Activated naive CD4-positive, alpha-beta T cell treated with anti-CD3 and anti-CD28 coated beads for 36 hours (primary cell): Measurements from ENCODE around the gene PTBP3. TPM values are rescaled to one million over a fixed set of nuclear protein-coding genes. Genes with fewer than 3 reads are reported as not detected.
"Not testable (repeated sequence)": the region's sequence is repeated elsewhere in the genome, so short reads cannot be mapped to it uniquely, and the experiment has no call there.

ENCODE experiments used
- CTCF ChIA-PET: fragments of 350-600 bp; sonication (Branson Sonifier 250); formaldehyde crosslinking; loops from one replicate; lab custom pipeline; 2021; ENCODE audit warnings: antibody characterized with exemption; lab: Charles Lee
- DNase-seq: peaks from one replicate; pipeline ENCODE4 v3.0.0-alpha.2; 2020
- H3K27ac Mint-ChIP-seq: one replicate; pipeline ENCODE4 v1.8.0; 2021; ENCODE audit warnings: mild to moderate bottlenecking, mixed read lengths
- H3K27me3 Mint-ChIP-seq: one replicate; pipeline ENCODE4 v1.8.0; 2021; ENCODE audit warnings: low read depth, mixed read lengths
- H3K36me3 Mint-ChIP-seq: one replicate; pipeline ENCODE4 v1.8.0; 2021; ENCODE audit warnings: low read depth, mixed read lengths
- H3K4me1 Mint-ChIP-seq: one replicate; pipeline ENCODE4 v1.8.0; 2021; ENCODE audit warnings: low read depth, mixed read lengths
- H3K4me3 Mint-ChIP-seq: one replicate; pipeline ENCODE4 v1.8.0; 2021; ENCODE audit warnings: mild to moderate bottlenecking, moderate library complexity, mixed read lengths
- H3K9me3 Mint-ChIP-seq: one replicate; pipeline ENCODE4 v1.8.0; 2021; ENCODE audit warnings: mixed read lengths
- intact Hi-C: fragments of 100-400 bp; cut with micrococcal nuclease; formaldehyde crosslinking; loops from one replicate; pipeline ENCODE4 v1.15.1; 2023
- total RNA-seq, 2 experiments: library from RNA; stranded (reverse); gene quantifications; one replicate each; pipeline ENCODE4 v1.2.3, GENCODE V29; 2021

The PTBP3 gene
- total RNA-seq, 2 experiments from 2014 or later = 87.8 to 92.6 TPM

DNA sequence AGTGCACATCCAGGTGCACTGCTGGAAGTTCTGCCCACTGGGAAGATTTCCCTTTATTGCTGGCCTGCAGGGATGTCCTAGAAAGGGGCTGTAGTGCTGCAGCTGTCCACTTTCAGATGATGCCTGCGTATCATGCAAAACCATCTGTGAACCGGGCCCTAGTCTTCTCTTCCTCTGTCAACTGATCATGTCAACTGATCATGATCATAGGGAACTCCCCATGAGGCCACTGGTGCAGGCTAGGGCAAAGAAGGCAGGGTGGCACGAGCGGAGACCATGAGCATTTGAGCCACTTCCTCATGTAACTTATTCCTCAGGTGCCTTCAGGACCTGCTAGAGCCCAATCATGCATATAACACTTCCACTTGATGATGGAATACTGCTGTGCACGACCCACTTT, 41.9 kb upstream of the PTBP3 start:
- Mint-ChIP-seq H3K4me3 (no peak overlapping the region), H3K27me3 (no peaks in the 10 kb centered on the region), H3K4me1 (peaks cover 22% of the 10 kb centered on the region), H3K9me3 (peaks cover 3% of the 10 kb centered on the region), H3K36me3 (no peaks in the 10 kb centered on the region), H3K27ac (no peak overlapping the region)
- CTCF ChIA-PET = no interaction called here
- intact Hi-C loops = loop anchor here (5.0 kb wide), 2 partner anchors 232 to 777 kb away; partner anchors contain the start of gene SLC31A2
- DNase-seq = no peak

DNA sequence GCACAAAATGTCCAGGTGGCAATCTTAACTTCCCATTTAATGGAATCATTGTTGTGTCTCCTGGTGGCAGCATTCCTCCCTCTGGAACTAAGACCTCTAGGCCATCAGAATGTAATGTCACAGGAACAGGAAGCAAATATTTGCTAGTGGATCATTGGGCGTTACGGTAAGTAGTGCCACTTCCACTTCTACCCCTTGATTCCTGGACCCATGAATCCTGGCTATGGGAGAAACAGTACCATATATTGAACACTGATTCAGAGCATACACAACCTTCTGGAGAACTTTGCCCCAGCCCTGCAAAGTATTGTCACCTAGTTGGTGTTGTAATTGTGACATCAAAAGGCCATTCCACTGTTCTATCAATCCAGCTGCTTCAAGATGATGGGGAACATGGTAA, 40.8 kb upstream of the PTBP3 start:
- DNase-seq, H3K36me3 Mint-ChIP-seq, intact Hi-C loops, CTCF ChIA-PET, H3K4me3 Mint-ChIP-seq, H3K27me3 Mint-ChIP-seq, H3K27ac Mint-ChIP-seq: not testable (repeated sequence)
- Mint-ChIP-seq H3K9me3 (peaks cover 11% of the 10 kb centered on the region), H3K4me1 (peaks cover 22% of the 10 kb centered on the region)

DNA sequence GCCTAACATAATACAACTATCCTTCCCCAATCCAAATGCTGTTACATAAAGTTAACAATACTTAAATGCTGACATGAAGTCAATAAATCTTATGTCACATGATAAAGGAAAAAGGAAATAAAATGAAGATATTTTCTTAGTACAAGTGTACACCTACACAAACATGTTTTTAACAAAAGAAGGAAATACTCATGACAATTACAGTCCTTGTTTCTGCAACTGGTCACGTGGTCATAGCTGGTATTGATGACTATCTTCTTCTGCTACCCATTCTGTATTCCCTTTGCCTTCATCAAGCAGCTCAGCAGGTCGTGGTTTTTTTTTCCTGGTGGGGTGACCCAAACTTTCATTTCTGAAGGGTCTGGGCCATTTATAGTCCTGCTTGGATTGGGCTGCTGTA, 40.2 kb upstream of the PTBP3 start:
- H3K9me3 Mint-ChIP-seq = peaks cover 11% of the 10 kb centered on the region
- H3K27ac Mint-ChIP-seq, H3K27me3 Mint-ChIP-seq, H3K36me3 Mint-ChIP-seq, CTCF ChIA-PET, DNase-seq, H3K4me3 Mint-ChIP-seq, intact Hi-C loops: not testable (repeated sequence)
- peaks cover 17% of the 10 kb centered on the region for H3K4me1 Mint-ChIP-seq

- no peak for DNase-seq
- CTCF ChIA-PET = interaction anchor here (0.6 to 0.9 kb wide), 4 partner anchors 9 to 333 kb away, joined by 3 read pairs; partner anchors contain the start of gene KIAA1958
- Mint-ChIP-seq H3K36me3 (peaks cover 2% of the 10 kb centered on the region), H3K4me3 (no peak overlapping the region), H3K27ac (no peak overlapping the region), H3K9me3 (peaks cover 19% of the 10 kb centered on the region), H3K4me1 (no peaks in the 10 kb centered on the region), H3K27me3 (no peaks in the 10 kb centered on the region)
- intact Hi-C loops = no loop called here
Observed at GRCh38 chr9:112371060-112371459, 37.6 kb upstream of the PTBP3 start.

DNA sequence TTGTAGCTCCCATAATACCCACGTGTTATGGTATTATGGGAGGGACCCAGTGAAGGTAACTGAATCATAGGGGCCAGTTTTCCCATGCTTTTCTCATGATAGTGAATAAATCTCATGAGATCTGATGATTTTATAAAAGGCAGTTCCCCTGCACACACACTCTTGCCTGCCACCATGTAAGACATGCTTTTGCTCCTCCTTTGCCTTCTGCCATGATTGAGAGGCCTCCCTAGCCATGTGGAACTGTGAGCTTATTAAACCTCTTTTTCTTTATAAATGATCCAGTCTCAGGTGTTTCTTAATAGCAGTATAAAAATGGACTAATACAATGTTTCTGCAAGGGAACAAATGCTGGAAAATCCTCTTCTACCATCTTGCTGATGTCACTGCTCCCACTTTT, 36.4 kb upstream of the PTBP3 start:
- no peaks in the 10 kb centered on the region for H3K27me3 Mint-ChIP-seq
- peaks cover 2% of the 10 kb centered on the region for H3K36me3 Mint-ChIP-seq
- no peak for DNase-seq
- H3K4me1 Mint-ChIP-seq = no peaks in the 10 kb centered on the region
- CTCF ChIA-PET = interaction anchor here (0.9 kb wide), 1 partner anchor 8 kb away, joined by 3 read pairs; no protein-coding TSS in a partner anchor
- no peak overlapping the region for H3K27ac Mint-ChIP-seq
- intact Hi-C loops = no loop called here
- H3K4me3 Mint-ChIP-seq = no peak overlapping the region
- H3K9me3 Mint-ChIP-seq = peaks cover 26% of the 10 kb centered on the region

DNA sequence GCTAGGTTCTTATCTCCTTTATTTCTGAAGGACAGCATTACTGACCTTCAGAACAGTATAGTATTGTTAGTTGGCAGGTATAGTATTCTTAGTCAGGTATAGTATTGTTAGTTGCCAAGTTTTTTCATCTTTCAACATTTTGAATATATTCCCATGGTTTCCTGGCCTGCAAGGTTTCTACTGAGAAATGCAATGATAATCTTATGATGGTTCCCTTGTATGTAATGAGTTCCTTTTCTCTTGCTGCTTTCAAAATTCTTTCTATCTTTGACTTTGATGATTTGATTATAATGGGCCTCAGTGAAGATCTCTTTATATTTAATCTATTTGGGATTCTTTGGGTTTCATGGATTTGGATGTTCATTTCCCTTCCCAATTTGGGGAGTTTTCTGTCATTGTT, 34.0 kb upstream of the PTBP3 start:
- peaks cover 2% of the 10 kb centered on the region for H3K36me3 Mint-ChIP-seq
- H3K9me3 Mint-ChIP-seq = peaks cover 26% of the 10 kb centered on the region
- H3K4me1 Mint-ChIP-seq = no peaks in the 10 kb centered on the region
- CTCF ChIA-PET = interaction anchor here (0.6 to 1.9 kb wide), 6 partner anchors 8 to 608 kb away, joined by 3 to 5 read pairs (median 3); no protein-coding TSS in a partner anchor
- no peaks in the 10 kb centered on the region for H3K27me3 Mint-ChIP-seq
- H3K27ac Mint-ChIP-seq = no peak overlapping the region
- H3K4me3 Mint-ChIP-seq = no peak overlapping the region
- no peak for DNase-seq
- intact Hi-C loops = no loop called here

DNA sequence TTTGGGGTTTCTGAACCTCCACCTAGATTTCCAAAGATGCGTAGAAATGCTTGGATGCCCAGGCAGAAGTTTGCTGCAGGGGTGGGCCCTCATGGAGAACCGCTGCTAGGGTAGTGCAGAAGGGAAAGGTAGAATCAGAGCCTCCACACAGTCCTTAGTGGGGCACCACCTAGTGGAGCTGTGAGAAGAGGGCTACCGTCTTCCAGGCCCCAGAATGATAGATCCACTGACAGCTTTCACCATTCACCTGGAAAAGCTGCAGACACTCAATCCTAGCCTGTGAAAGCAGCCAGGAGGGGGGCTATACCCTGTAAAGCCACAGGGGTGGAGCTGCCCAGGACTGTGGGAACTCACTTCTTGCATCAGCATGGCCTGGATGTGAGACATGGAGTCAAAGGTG, 33.2 kb upstream of the PTBP3 start:
- Mint-ChIP-seq H3K4me1 (peaks cover 2% of the 10 kb centered on the region), H3K36me3 (peaks cover 2% of the 10 kb centered on the region), H3K4me3 (no peak overlapping the region), H3K9me3 (peaks cover 26% of the 10 kb centered on the region), H3K27ac (no peak overlapping the region), H3K27me3 (no peaks in the 10 kb centered on the region)
- intact Hi-C loops = no loop called here
- CTCF ChIA-PET = interaction anchor here (0.6 to 1.9 kb wide), 9 partner anchors 11 to 770 kb away, joined by 3 to 5 read pairs (median 3); no protein-coding TSS in a partner anchor
- DNase-seq = no peak

- H3K4me3 Mint-ChIP-seq, H3K4me1 Mint-ChIP-seq, CTCF ChIA-PET, intact Hi-C loops, H3K36me3 Mint-ChIP-seq, DNase-seq, H3K27ac Mint-ChIP-seq, H3K27me3 Mint-ChIP-seq: not testable (repeated sequence)
- H3K9me3 Mint-ChIP-seq = peaks cover 23% of the 10 kb centered on the region
Observed at GRCh38 chr9:112365257-112365656, 31.8 kb upstream of the PTBP3 start.

DNA sequence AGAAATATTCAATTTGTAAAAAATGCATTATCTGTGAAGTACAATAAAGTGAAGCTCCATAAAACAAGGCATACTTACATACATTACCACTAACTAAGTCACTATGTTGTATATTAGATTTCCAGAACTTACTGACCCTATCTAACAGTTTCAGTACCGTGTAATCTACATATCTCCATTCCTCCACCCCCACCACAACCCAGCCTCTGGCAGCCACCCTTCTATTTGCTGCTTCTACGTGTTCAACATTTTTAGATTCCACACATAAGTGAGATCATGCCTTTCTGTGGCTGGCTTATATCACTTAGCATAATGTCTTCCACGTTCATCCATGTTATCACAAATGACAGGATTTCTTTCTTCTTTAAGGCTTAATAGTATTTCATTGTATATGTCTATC, 31.3 kb upstream of the PTBP3 start:
- H3K36me3 Mint-ChIP-seq = peaks cover 2% of the 10 kb centered on the region
- peaks cover 21% of the 10 kb centered on the region for H3K9me3 Mint-ChIP-seq
- no peak overlapping the region for H3K27ac Mint-ChIP-seq

DNA sequence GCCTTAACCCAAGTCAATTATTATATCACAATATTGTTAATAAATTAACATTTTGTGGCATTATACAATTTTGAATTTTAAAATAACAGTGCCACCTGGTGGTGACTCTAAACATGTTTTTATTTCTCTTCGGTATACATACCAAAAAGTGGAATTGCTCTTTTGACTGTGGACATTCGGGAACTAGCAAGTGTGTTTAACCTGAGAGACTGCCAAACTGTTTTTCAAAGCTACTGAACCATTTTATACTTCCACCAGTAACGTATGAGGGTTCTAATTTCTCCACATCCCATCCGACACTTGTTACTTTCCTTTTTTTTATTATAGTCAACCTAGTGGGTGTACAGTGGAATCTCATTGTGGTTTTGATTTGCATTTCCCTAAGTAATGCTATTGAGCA, 28.2 kb upstream of the PTBP3 start:
- H3K27me3 Mint-ChIP-seq = no peaks in the 10 kb centered on the region
- CTCF ChIA-PET = interaction anchor here (0.5 to 5.5 kb wide), 19 partner anchors 9 to 631 kb away, joined by 3 to 56 read pairs (median 4); partner anchors contain the start of gene HSDL2
- H3K4me3 Mint-ChIP-seq = no peak overlapping the region
- H3K36me3 Mint-ChIP-seq = no peaks in the 10 kb centered on the region
- H3K4me1 Mint-ChIP-seq = peaks cover 12% of the 10 kb centered on the region
- H3K9me3 Mint-ChIP-seq = peaks cover 7% of the 10 kb centered on the region
- no peak for DNase-seq
- H3K27ac Mint-ChIP-seq = no peak overlapping the region
- intact Hi-C loops = loop anchor here (1.0 to 5.0 kb wide), 6 partner anchors 248 to 601 kb away; no protein-coding TSS in a partner anchor

More for the DNA sequence above, 31.3 kb upstream of the PTBP3 start:
- peaks cover 11% of the 10 kb centered on the region for H3K4me1 Mint-ChIP-seq
- H3K27me3 Mint-ChIP-seq = no peaks in the 10 kb centered on the region
- intact Hi-C loops = loop anchor here (5.0 kb wide), 1 partner anchor 372 kb away; no protein-coding TSS in a partner anchor
- CTCF ChIA-PET = interaction anchor here (0.7 kb wide), 1 partner anchor 31 kb away, joined by 3 read pairs; the partner anchor contains the start of gene PTBP3
- no peak for DNase-seq
- H3K4me3 Mint-ChIP-seq = no peak overlapping the region

DNA sequence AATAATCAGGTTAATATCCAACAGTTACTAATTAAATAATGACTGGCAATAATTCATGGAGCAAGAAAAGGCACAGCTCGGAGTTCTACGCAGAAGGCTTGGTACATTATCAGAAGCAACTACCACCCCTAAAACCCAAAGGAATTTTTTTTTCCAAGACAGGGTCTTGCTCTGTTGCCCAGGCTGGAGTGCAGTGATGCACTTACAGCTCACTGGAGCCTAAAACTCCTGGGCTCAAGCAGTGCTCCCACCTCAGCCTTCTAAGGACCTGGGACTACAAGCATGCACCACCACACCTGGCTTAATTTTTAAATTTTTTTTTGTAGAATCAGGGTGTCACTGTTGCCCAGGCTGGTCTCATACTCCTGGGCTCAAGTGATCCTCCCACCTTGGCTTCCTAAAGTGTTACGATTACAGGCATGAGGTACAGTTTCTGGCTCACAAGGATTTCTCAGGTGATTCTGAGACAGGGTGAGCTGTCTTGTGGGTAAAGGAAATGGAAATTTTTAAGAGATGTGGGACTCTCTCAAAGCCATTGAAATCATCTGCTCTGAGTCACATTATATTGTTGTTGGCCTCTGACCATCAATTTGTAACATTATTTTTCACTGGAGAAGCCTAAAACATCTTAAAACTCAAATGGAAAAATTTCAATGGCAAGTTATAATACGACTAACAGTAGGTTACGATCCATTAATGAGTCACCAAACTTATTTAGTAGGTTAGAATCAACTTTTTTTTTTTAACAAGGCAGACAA, 26.8 kb upstream of the PTBP3 start:
- peak overlapping the region; percentile 24 for H3K27ac Mint-ChIP-seq
- peak; percentile 13 for DNase-seq
- H3K36me3 Mint-ChIP-seq = no peaks in the 10 kb centered on the region
- no peaks in the 10 kb centered on the region for H3K27me3 Mint-ChIP-seq
- H3K4me1 Mint-ChIP-seq = peaks cover 24% of the 10 kb centered on the region
- H3K4me3 Mint-ChIP-seq = no peak overlapping the region
- CTCF ChIA-PET = interaction anchor here (0.6 to 5.5 kb wide), 20 partner anchors 8 to 600 kb away, joined by 3 to 56 read pairs (median 4); partner anchors contain the start of gene PTBP3
- intact Hi-C loops = loop anchor here (1.0 to 5.0 kb wide), 3 partner anchors 19 to 368 kb away; no protein-coding TSS in a partner anchor
- peaks cover 2% of the 10 kb centered on the region for H3K9me3 Mint-ChIP-seq

GRCh38 chr9:112355427-112355897, 22.0 kb upstream of the PTBP3 start:
- Mint-ChIP-seq H3K27ac (peak overlapping the region; percentile 34), H3K4me3 (no peak overlapping the region), H3K9me3 (no peaks in the 10 kb centered on the region), H3K27me3 (no peaks in the 10 kb centered on the region), H3K4me1 (peaks cover 31% of the 10 kb centered on the region), H3K36me3 (no peaks in the 10 kb centered on the region)
- intact Hi-C loops = loop anchor here (1.0 to 5.0 kb wide), 5 partner anchors 21 to 551 kb away; partner anchors contain the start of gene INIP
- CTCF ChIA-PET = interaction anchor here (0.6 to 2.2 kb wide), 5 partner anchors 10 to 262 kb away, joined by 3 to 7 read pairs (median 3); no protein-coding TSS in a partner anchor
- peak; percentile 18 for DNase-seq
